Natural killer cell (primary cell): ENCODE results near the gene LUZP1. TPM values are rescaled to one million over a fixed set of nuclear protein-coding genes. Genes with fewer than 3 reads are reported as not detected.
"Not testable (repeated sequence)": the region's sequence is repeated elsewhere in the genome, so short reads cannot be mapped to it uniquely, and the experiment has no call there.

Experiments
- ATAC-seq, 3 donors: fragments of 150-1000 bp in 2 of 3; fragments of 200-7000 bp in 1 of 3; cut with Tn5 transposase; 1 replicate in 1 of 3; 2 replicates in 2 of 3; pipeline ENCODE4 v1.10.0; 2021; ENCODE audit warnings: mild to moderate bottlenecking in 2 of 3, moderate library complexity in 2 of 3
- DNase-seq, 2 donors: peaks; one replicate each; pipeline versions ENCODE4 v3.0.0 to v3.0.0-alpha.2; 2013 to 2021; ENCODE audit warnings: mixed read lengths in 1 of 2
- H3K27ac ChIP-seq: one replicate; pipeline ENCODE4 v1.5.1; 2013; ENCODE audit warnings: mild to moderate bottlenecking, low read length
- H3K27me3 ChIP-seq: one replicate; pipeline ENCODE4 v1.6.1; 2013; ENCODE audit warnings: low read length; ENCODE audit not compliant: control insufficient read depth, insufficient read depth
- H3K36me3 ChIP-seq: one replicate; pipeline ENCODE4 v1.6.1; 2013; ENCODE audit warnings: low read length; ENCODE audit not compliant: control insufficient read depth, insufficient read depth
- H3K4me1 ChIP-seq: one replicate; pipeline ENCODE4 v1.6.1; 2013; ENCODE audit warnings: low read length; ENCODE audit not compliant: control insufficient read depth, insufficient read depth
- H3K4me3 ChIP-seq: one replicate; pipeline ENCODE4 v1.5.1; 2013; ENCODE audit warnings: low read length
- H3K9me3 ChIP-seq: one replicate; pipeline ENCODE4 v1.6.1; 2013; ENCODE audit warnings: low read length; ENCODE audit not compliant: control insufficient read depth, insufficient read depth
- H3K27ac Mint-ChIP-seq, 2 donors: one replicate each; pipeline ENCODE4 v1.8.0; 2022; ENCODE audit warnings: mild to moderate bottlenecking in 2 of 2, mixed read lengths in 2 of 2, moderate library complexity in 1 of 2
- H3K27me3 Mint-ChIP-seq, 2 donors: one replicate each; pipeline ENCODE4 v1.8.0; 2022; ENCODE audit warnings: low read depth in 2 of 2, mixed read lengths in 2 of 2
- H3K36me3 Mint-ChIP-seq: one replicate; pipeline ENCODE4 v1.8.0; 2022; ENCODE audit warnings: mixed read lengths
- H3K4me1 Mint-ChIP-seq, 2 donors: one replicate each; pipeline ENCODE4 v1.8.0; 2022; ENCODE audit warnings: mixed read lengths in 2 of 2
- H3K4me3 Mint-ChIP-seq: one replicate; pipeline ENCODE4 v1.8.0; 2022; ENCODE audit warnings: mild to moderate bottlenecking, moderate library complexity, mixed read lengths
- H3K9me3 Mint-ChIP-seq, 2 donors: one replicate each; pipeline ENCODE4 v1.8.0; 2022; ENCODE audit warnings: mixed read lengths in 2 of 2
- CTCF ChIP-seq: fragments of 200-600 bp; IDR thresholded peaks from one replicate; pipeline ENCODE4 v1.8.0; 2022; ENCODE audit warnings: antibody characterized with exemption
- WGBS: methylation state at CpG from one replicate; pipeline ENCODE4 v1.1.7; 2013; ENCODE audit warnings: missing lambda C conversion rate; ENCODE audit not compliant: insufficient coverage; 5-methylcytosine and 5-hydroxymethylcytosine counted together
- intact Hi-C: fragments of 100-400 bp; cut with micrococcal nuclease; formaldehyde crosslinking; loops from one replicate; pipeline ENCODE4 v1.14.2; 2022
- total RNA-seq, 4 donors: library from RNA; stranded (reverse); fragments of 120-200 nt in 1 of 4; gene quantifications; one replicate each; pipeline versions ENCODE4 v1.2.3 to v1.2.4, GENCODE V29; 2013 to 2022

The LUZP1 gene
- total RNA-seq, 3 donors from 2014 or later (not counting 1 experiment from before 2014, with no cell fraction given) = 37.0 to 49.4 (median 39.6) TPM

DNA sequence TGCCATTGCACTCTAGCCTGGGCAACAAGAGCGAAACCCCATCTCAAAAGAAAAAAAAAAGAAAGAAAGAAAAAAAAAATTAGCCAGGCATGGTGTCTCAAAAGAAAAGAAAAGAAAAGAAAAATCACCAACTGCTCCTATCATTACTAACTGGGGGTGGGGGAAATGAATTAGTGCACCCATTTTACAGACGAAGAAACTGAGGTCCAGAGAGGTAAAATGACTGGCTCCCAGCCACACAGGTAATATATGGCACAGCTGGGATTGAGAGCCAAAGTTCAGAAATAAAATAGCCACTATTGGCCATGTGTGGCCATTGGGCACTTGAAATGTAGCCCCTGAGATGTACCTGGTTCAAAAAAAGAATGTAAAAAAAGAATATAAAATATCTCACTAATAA is 39.9 kb upstream of the LUZP1 start:
- H3K27ac ChIP-seq = no peak overlapping the region
- Mint-ChIP-seq H3K4me1 (peaks cover 0 to 7% of the 10 kb centered on the region in 2 donors), H3K4me3 (no peak overlapping the region), H3K9me3 (no peaks in the 10 kb centered on the region), H3K27me3 (peaks cover 19 to 21% of the 10 kb centered on the region in 2 donors), H3K27ac (no peak overlapping the region), H3K36me3 (no peaks in the 10 kb centered on the region)
- WGBS = 100% methylated on average over 1 of the region's 2 CpGs
- DNase-seq (no peak), ATAC-seq (no peak)
- intact Hi-C loops = no loop called here
- no peaks in the 10 kb centered on the region for H3K27me3 ChIP-seq
- TF ChIP-seq CTCF = no peak
- H3K4me3 ChIP-seq = no peak overlapping the region
- H3K36me3 ChIP-seq = no peaks in the 10 kb centered on the region
- no peaks in the 10 kb centered on the region for H3K9me3 ChIP-seq
- no peaks in the 10 kb centered on the region for H3K4me1 ChIP-seq

DNA sequence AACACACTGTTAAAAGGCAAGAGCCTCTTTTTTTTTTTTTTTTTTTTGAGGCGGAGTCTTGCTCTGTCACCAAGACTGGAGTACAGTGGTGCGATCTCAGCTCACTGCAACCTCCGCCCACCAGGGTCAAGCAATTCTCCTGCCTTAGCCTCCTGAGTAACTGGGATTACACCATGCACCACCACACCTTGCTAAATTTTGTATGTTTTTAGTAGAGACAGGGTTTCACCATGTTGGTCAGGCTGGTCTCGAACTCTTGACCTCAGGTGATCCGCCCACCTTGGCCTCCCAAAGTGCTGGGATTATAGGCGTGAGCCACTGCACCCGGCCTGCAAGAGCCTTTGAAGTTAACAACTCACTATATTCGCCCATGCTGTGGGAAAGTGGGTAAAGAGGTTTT is 39.1 kb upstream of the LUZP1 start:
- H3K27ac ChIP-seq, H3K9me3 ChIP-seq, ATAC-seq, H3K4me1 ChIP-seq, H3K36me3 ChIP-seq, H3K9me3 Mint-ChIP-seq, H3K27me3 ChIP-seq, H3K27ac Mint-ChIP-seq, H3K4me3 Mint-ChIP-seq, H3K36me3 Mint-ChIP-seq, DNase-seq, H3K4me1 Mint-ChIP-seq, intact Hi-C loops, H3K4me3 ChIP-seq: not testable (repeated sequence)
- WGBS = 92% methylated on average over 7 of the region's 8 CpGs
- H3K27me3 Mint-ChIP-seq = peaks cover 11 to 17% of the 10 kb centered on the region in 2 donors

DNA sequence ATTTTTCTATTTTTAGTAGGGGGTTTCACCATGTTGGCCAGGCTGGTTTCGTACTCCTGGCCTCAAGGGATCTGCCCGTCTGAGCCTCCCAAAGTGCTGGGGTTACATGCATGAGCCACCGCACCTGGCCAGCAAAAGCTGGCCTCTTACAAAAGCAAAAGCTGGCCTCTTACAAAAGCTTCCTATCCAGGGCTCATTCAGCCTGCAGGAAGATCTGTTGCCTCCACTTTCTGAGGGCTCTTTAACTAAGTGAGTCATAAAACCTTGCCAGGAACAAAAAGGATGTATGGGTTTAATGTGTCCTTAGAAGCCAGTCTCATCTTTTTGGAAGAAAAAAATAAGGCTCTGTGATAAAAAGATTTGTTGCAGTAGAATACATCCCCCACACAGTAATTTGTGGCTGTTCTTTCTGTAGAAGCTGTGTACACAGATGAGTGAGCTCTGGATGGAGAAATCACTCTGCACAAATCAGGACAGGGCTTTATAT is 33.6 kb upstream of the LUZP1 start:
- no peak for TF ChIP-seq CTCF
- Mint-ChIP-seq H3K9me3 (no peaks in the 10 kb centered on the region), H3K27me3 (peaks cover 0 to 9% of the 10 kb centered on the region in 2 donors), H3K4me3 (no peak overlapping the region), H3K27ac (no peak overlapping the region), H3K36me3 (no peaks in the 10 kb centered on the region), H3K4me1 (no peaks in the 10 kb centered on the region)
- no peaks in the 10 kb centered on the region for H3K4me1 ChIP-seq
- ATAC-seq = no peak
- no peaks in the 10 kb centered on the region for H3K36me3 ChIP-seq
- no peaks in the 10 kb centered on the region for H3K9me3 ChIP-seq
- WGBS = 45% methylated on average over 3 of the region's 3 CpGs
- no peak for DNase-seq
- H3K27me3 ChIP-seq = no peaks in the 10 kb centered on the region
- H3K27ac ChIP-seq = no peak overlapping the region
- intact Hi-C loops = no loop called here
- H3K4me3 ChIP-seq = no peak overlapping the region

GRCh38 chr1:23200883-23201282 is 32.2 kb upstream of the LUZP1 start:
- WGBS = 83% methylated on average over 1 of the region's 1 CpG
- intact Hi-C loops = no loop called here
- DNase-seq (no peak), ATAC-seq (no peak)
- H3K4me1 ChIP-seq = no peaks in the 10 kb centered on the region
- Mint-ChIP-seq H3K9me3 (no peaks in the 10 kb centered on the region), H3K27ac (no peak overlapping the region), H3K27me3 (peaks cover 0 to 6% of the 10 kb centered on the region in 2 donors), H3K36me3 (no peaks in the 10 kb centered on the region), H3K4me3 (no peak overlapping the region), H3K4me1 (no peaks in the 10 kb centered on the region)
- H3K4me3 ChIP-seq = no peak overlapping the region
- TF ChIP-seq CTCF = no peak
- H3K27ac ChIP-seq = no peak overlapping the region
- no peaks in the 10 kb centered on the region for H3K36me3 ChIP-seq
- no peaks in the 10 kb centered on the region for H3K27me3 ChIP-seq
- no peaks in the 10 kb centered on the region for H3K9me3 ChIP-seq
